H1 (cell line): ENCODE measurements around the gene DNAH1. TPM values are rescaled to one million over a fixed set of nuclear protein-coding genes. Genes with fewer than 3 reads are reported as not detected.

Experiments used
- CTCF ChIA-PET: fragments of 300-600 bp; sonication (Branson Sonifier 250); formaldehyde crosslinking; loops from one replicate; lab custom pipeline; 2021; ENCODE audit not compliant: partially characterized antibody; lab: Charles Lee
- POLR2A ChIA-PET: fragments of 300-600 bp; sonication (Branson Sonifier 250); formaldehyde crosslinking; loops from one replicate; lab custom pipeline; 2021; ENCODE audit warnings: inconsistent platforms; ENCODE audit not compliant: partially characterized antibody; lab: Charles Lee
- DNase-seq, 2 experiments: peaks; one replicate each; pipeline versions ENCODE4 v3.0.0 to v3.0.0-alpha.2; 2010 to 2022; ENCODE audit warnings: low spot score in 2 of 2, low read depth in 1 of 2, mixed read lengths in 1 of 2
- FAIRE-seq: peaks from 2 replicates; lab custom pipeline; 2011; peaks lifted over from hg19 to GRCh38; lab: Jason Lieb, UNC
- H2AFZ ChIP-seq: 2 replicates; pipeline ENCODE4 v1.8.1; 2012; ENCODE audit warnings: low read length, inconsistent platforms
- H2AK5ac ChIP-seq: 2 replicates; pipeline ENCODE4 v1.6.1; 2013; ENCODE audit warnings: low read depth, low read length
- H2BK120ac ChIP-seq: replicated peaks from 2 replicates; pipeline ENCODE3; 2013; ENCODE audit warnings: low read depth, low read length, inconsistent platforms
- H2BK12ac ChIP-seq: 2 replicates; pipeline ENCODE4 v1.6.1; 2013; ENCODE audit warnings: low read depth, low read length
- H2BK15ac ChIP-seq: 2 replicates; pipeline ENCODE4 v1.6.1; 2013; ENCODE audit warnings: low read length
- H2BK20ac ChIP-seq: 2 replicates; pipeline ENCODE4 v1.6.1; 2013; ENCODE audit warnings: low read length
- H2BK5ac ChIP-seq: 2 replicates; pipeline ENCODE4 v1.6.1; 2013; ENCODE audit warnings: low read depth, low read length
- H3K14ac ChIP-seq: 2 replicates; pipeline ENCODE4 v1.6.1; 2013; ENCODE audit warnings: inconsistent platforms; ENCODE audit not compliant: insufficient read length
- H3K18ac ChIP-seq: 2 replicates; pipeline ENCODE4 v1.6.1; 2013; ENCODE audit warnings: low read length; ENCODE audit errors: extremely low read depth
- H3K23ac ChIP-seq: 2 replicates; pipeline ENCODE4 v1.6.1; 2013; ENCODE audit warnings: inconsistent platforms; ENCODE audit not compliant: insufficient read length
- H3K23me2 ChIP-seq: 2 replicates; pipeline ENCODE4 v1.6.1; 2013; ENCODE audit warnings: low read depth, low read length
- H3K27ac ChIP-seq: 2 replicates; pipeline ENCODE4 v1.6.1; 2011; ENCODE audit warnings: low read depth, low read length, inconsistent platforms
- H3K27me3 ChIP-seq, 4 experiments: replicated peaks in 1 of 4; 1 replicate in 1 of 4; 2 replicates in 3 of 4; pipeline versions ENCODE4 v1.6.1 to v1.8.1; 2011 to 2013; ENCODE audit warnings: low read length in 3 of 4, mild to moderate bottlenecking in 3 of 4, inconsistent platforms in 2 of 4, mixed read lengths in 2 of 4, moderate library complexity in 1 of 4; ENCODE audit not compliant: control insufficient read depth in 3 of 4, insufficient read depth in 3 of 4; ENCODE audit errors: extremely low read depth in 1 of 4
- H3K36me3 ChIP-seq, 4 experiments: 2 replicates each; pipeline versions ENCODE4 v1.6.1 to v1.8.1; 2011 to 2013; ENCODE audit warnings: mild to moderate bottlenecking in 4 of 4, low read length in 3 of 4, moderate library complexity in 2 of 4, control low read depth in 1 of 4, inconsistent platforms in 1 of 4; ENCODE audit not compliant: insufficient read depth in 4 of 4, control insufficient read depth in 2 of 4
- H3K4ac ChIP-seq: replicated peaks from 2 replicates; pipeline ENCODE3; 2013; ENCODE audit warnings: low read length, low read depth, mixed read lengths, inconsistent platforms; ENCODE audit not compliant: insufficient read length
- H3K4me1 ChIP-seq, 4 experiments: replicated peaks in 1 of 4; 1 replicate in 1 of 4; 2 replicates in 3 of 4; pipeline versions ENCODE4 v1.6.1 to v1.8.1; 2011 to 2013; ENCODE audit warnings: low read length in 3 of 4, inconsistent platforms in 2 of 4, mixed read lengths in 1 of 4; ENCODE audit not compliant: insufficient read depth in 4 of 4, control insufficient read depth in 3 of 4
- H3K4me2 ChIP-seq, 2 experiments: 2 replicates each; pipeline versions ENCODE4 v1.6.1 to v1.8.1; 2011 to 2013; ENCODE audit warnings: low read depth in 2 of 2, low read length in 2 of 2, control low read depth in 1 of 2, inconsistent platforms in 1 of 2, mild to moderate bottlenecking in 1 of 2; ENCODE audit not compliant: insufficient read depth in 1 of 2
- H3K4me3 ChIP-seq, 4 experiments: fragments of 200-600, 300-600 bp in 1 of 4; sonication (generic), shearing (Covaris generic), sonication (Bioruptor Twin) in 1 of 4; 2 replicates each; pipeline versions ENCODE4 v1.5.1 to v1.8.1; 2011 to 2016; ENCODE audit warnings: low read length in 4 of 4, low read depth in 3 of 4, control low read depth in 2 of 4, inconsistent platforms in 2 of 4, mild to moderate bottlenecking in 2 of 4, mixed read lengths in 1 of 4, moderate library complexity in 1 of 4; ENCODE audit not compliant: insufficient read depth in 2 of 4; ENCODE audit errors: extremely low read depth in 1 of 4
- H3K56ac ChIP-seq: replicated peaks from 2 replicates; pipeline ENCODE3; 2013; ENCODE audit warnings: low read depth, mild to moderate bottlenecking, mixed read lengths, low read length, inconsistent platforms; ENCODE audit not compliant: insufficient read length
- H3K79me1 ChIP-seq: 2 replicates; pipeline ENCODE4 v1.6.1; 2013; ENCODE audit warnings: low read depth, low read length, control low read depth
- H3K79me2 ChIP-seq, 2 experiments: 2 replicates each; pipeline versions ENCODE4 v1.6.1 to v1.8.1; 2012 to 2013; ENCODE audit warnings: low read length in 2 of 2, mild to moderate bottlenecking in 2 of 2, inconsistent platforms in 1 of 2; ENCODE audit not compliant: insufficient read depth in 2 of 2, control insufficient read depth in 1 of 2
- H3K9ac ChIP-seq, 4 experiments: replicated peaks in 1 of 4; 1 replicate in 1 of 4; 2 replicates in 3 of 4; pipeline versions ENCODE4 v1.6.1 to v1.8.1; 2011 to 2013; ENCODE audit warnings: low read depth in 3 of 4, low read length in 3 of 4, control low read depth in 2 of 4, mild to moderate bottlenecking in 2 of 4, moderate library complexity in 2 of 4, inconsistent platforms in 1 of 4; ENCODE audit errors: extremely low read depth in 1 of 4
- H3K9me3 ChIP-seq, 2 experiments: 2 replicates each; pipeline versions ENCODE4 v1.6.1 to v1.8.1; 2012 to 2013; ENCODE audit warnings: mild to moderate bottlenecking in 2 of 2, moderate library complexity in 2 of 2, control low read depth in 1 of 2, inconsistent platforms in 1 of 2, low read depth in 1 of 2, low read length in 1 of 2, mixed read lengths in 1 of 2; ENCODE audit not compliant: insufficient read depth in 2 of 2
- H4K20me1 ChIP-seq, 2 experiments: replicated peaks in 1 of 2; 2 replicates each; pipeline versions ENCODE3 to v1.8.1; 2011 to 2013; ENCODE audit warnings: inconsistent platforms in 2 of 2, low read length in 2 of 2, mild to moderate bottlenecking in 1 of 2; ENCODE audit not compliant: insufficient read depth in 2 of 2, control insufficient read depth in 1 of 2
- H4K5ac ChIP-seq: 2 replicates; pipeline ENCODE4 v1.6.1; 2013; ENCODE audit warnings: low read length, low read depth, mixed read lengths, inconsistent platforms; ENCODE audit not compliant: insufficient read length
- H4K8ac ChIP-seq: 2 replicates; pipeline ENCODE4 v1.8.0; 2013; ENCODE audit warnings: mild to moderate bottlenecking, moderate library complexity, low read length, inconsistent platforms; ENCODE audit not compliant: insufficient read depth; ENCODE audit errors: extremely low read depth
- H4K91ac ChIP-seq: replicated peaks from 2 replicates; pipeline ENCODE3; 2013; ENCODE audit warnings: low read length, mixed read lengths, inconsistent platforms; ENCODE audit not compliant: insufficient read length
- EGR1 ChIP-seq: IDR thresholded peaks from 2 replicates; pipeline ENCODE4 v1.6.1; 2011; ENCODE audit warnings: low read depth, low read length, borderline replicate concordance
- EP300 ChIP-seq, 2 experiments: IDR thresholded peaks; 1 replicate in 1 of 2; 2 replicates in 1 of 2; pipeline ENCODE4 v1.6.1; 2011 to 2012; ENCODE audit warnings: low read depth in 2 of 2, low read length in 2 of 2, mild to moderate bottlenecking in 2 of 2, borderline replicate concordance in 1 of 2, inconsistent platforms in 1 of 2, moderate library complexity in 1 of 2
- PHF8 ChIP-seq: fragments of 200-600 bp; sonication (generic); conservative IDR thresholded peaks from 2 replicates; pipeline ENCODE4 v1.7.1; 2012; ENCODE audit warnings: low read depth, mild to moderate bottlenecking, inconsistent platforms, low read length, moderate library complexity
- SP1 ChIP-seq: IDR thresholded peaks from 2 replicates; pipeline ENCODE4 v1.6.1; 2011; ENCODE audit warnings: low read depth, low read length
- SRF ChIP-seq: IDR thresholded peaks from 2 replicates; pipeline ENCODE4 v1.6.1; 2011; ENCODE audit warnings: mild to moderate bottlenecking, low read depth, low read length, moderate library complexity
- SUZ12 ChIP-seq: fragments of 200-600 bp; sonication (generic); IDR thresholded peaks from 2 replicates; pipeline ENCODE4 v1.6.1; 2012; ENCODE audit warnings: mild to moderate bottlenecking, inconsistent platforms, low read length, moderate library complexity, mixed read lengths
- WGBS, 2 experiments: shearing (Covaris generic) in 1 of 2; methylation state at CpG; one replicate each; pipeline versions ENCODE4 v1.1.6 to v1.1.7; 2013 to 2015; ENCODE audit warnings: low lambda C conversion rate in 2 of 2, mixed read lengths in 2 of 2, inconsistent platforms in 1 of 2, low coverage in 1 of 2, missing lambda C conversion rate in 1 of 2; ENCODE audit not compliant: insufficient replicate concordance in 2 of 2, insufficient coverage in 1 of 2, insufficient read length in 1 of 2; ENCODE audit errors: extremely low coverage in 1 of 2, missing lambda C conversion rate in 1 of 2; 5-methylcytosine and 5-hydroxymethylcytosine counted together
- polyA plus RNA-seq, 7 experiments: library from polyadenylated mRNA; depleted of rRNA in 3 of 7; stranded (reverse) in 5 of 7; unstranded in 2 of 7; fragments of >200 nt in 5 of 7; fragments of 200-250 nt in 2 of 7; gene quantifications; 1 replicate in 5 of 7; 2 replicates in 1 of 7; 4 replicates in 1 of 7; pipeline versions ENCODE4 v1.2.1 to v1.2.3, GENCODE V29; 2011 to 2013; ENCODE audit warnings: missing spikeins in 2 of 7, mixed read lengths in 2 of 7
- total RNA-seq: library from RNA; stranded (reverse); fragmentation: NEBNext Ultra II Directional; extraction: Animal tissue kit (Norgen Biotek cat#: 25700); gene quantifications from 2 replicates; pipeline ENCODE4 v1.2.1, GENCODE V29; 2021
- TF ChIP-seq, protein P1 (sequence below): IDR thresholded peaks from 2 replicates; pipeline ENCODE4 v1.6.1; 2012; ENCODE audit warnings: inconsistent platforms

Gene DNAH1
- total and polyA plus RNA-seq, 2 of the 8 experiments (the other 6 are each of a cell fraction or from before 2014, with no cell fraction given): 1.0 to 1.5 TPM

- H3K9ac ChIP-seq: no peak overlapping the region
- H4K5ac ChIP-seq: no peak overlapping the region
- H3K4me2 ChIP-seq: no peak overlapping the region
- H3K4me1 ChIP-seq: peaks cover 0 to 2% (median 0%) of the 10 kb centered on the region in 4 experiments; a peak in 1 of 7 replicates
- no peaks in the 10 kb centered on the region for H3K79me2 ChIP-seq
- H2BK12ac ChIP-seq: no peak overlapping the region
- ChIA-PET POLR2A (interaction anchor here (1.4 to 10.5 kb wide), 2 partner anchors 9 to 19 kb away, joined by 3 to 112 read pairs; partner anchors contain the start of gene SEMA3G), CTCF (interaction anchor here (0.7 to 4.1 kb wide), 4 partner anchors 9 to 49 kb away, joined by 3 to 20 read pairs (median 3); no protein-coding TSS in a partner anchor)
- no peak overlapping the region for H3K4ac ChIP-seq
- no peak for FAIRE-seq
- H4K8ac ChIP-seq: no peak overlapping the region; the same call in 1 of the 2 replicates
- no peaks in the 10 kb centered on the region for H4K20me1 ChIP-seq
- no peak overlapping the region for H2AK5ac ChIP-seq
- no peak for DNase-seq
- 92% methylated on average over 15 of the region's 15 CpGs; no CpG with 5 or more reads in 1 of the 2 experiments for WGBS, 2 experiments
- no peak overlapping the region for H3K14ac ChIP-seq
- no peak for TF ChIP-seq SUZ12
- TF ChIP-seq, protein P1, sequence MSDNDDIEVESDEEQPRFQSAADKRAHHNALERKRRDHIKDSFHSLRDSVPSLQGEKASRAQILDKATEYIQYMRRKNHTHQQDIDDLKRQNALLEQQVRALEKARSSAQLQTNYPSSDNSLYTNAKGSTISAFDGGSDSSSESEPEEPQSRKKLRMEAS: no peak
- TF ChIP-seq SP1: no peak
- no peak for TF ChIP-seq PHF8
- TF ChIP-seq SRF: no peak
- no peak for TF ChIP-seq EP300 (IDR thresholded peaks at IDR 0.05; ENCODE audit: borderline replicate concordance in 1 of 2, low read depth in 2 of 2, low read length in 2 of 2)
- TF ChIP-seq EGR1: no peak
- no peak overlapping the region for H2BK15ac ChIP-seq
- no peaks in the 10 kb centered on the region for H3K79me1 ChIP-seq
- no peaks in the 10 kb centered on the region for H3K36me3 ChIP-seq
- no peak overlapping the region for H4K91ac ChIP-seq
- no peaks in the 10 kb centered on the region for H3K27me3 ChIP-seq
- H3K23ac ChIP-seq: no peak overlapping the region
- no peak overlapping the region for H2BK5ac ChIP-seq
- H3K4me3 ChIP-seq: no peak overlapping the region
- no peaks in the 10 kb centered on the region for H3K9me3 ChIP-seq
- no peak overlapping the region for H2BK120ac ChIP-seq
- H2AFZ ChIP-seq: no peak overlapping the region
- no peak overlapping the region for H3K56ac ChIP-seq
- no peak overlapping the region for H2BK20ac ChIP-seq
- no peak overlapping the region for H3K27ac ChIP-seq
- H3K23me2 ChIP-seq: no peaks in the 10 kb centered on the region
- H3K18ac ChIP-seq: no peak overlapping the region
Measured at GRCh38 chr3:52437326-52438103, 121.4 kb downstream of the DNAH1 start.
